Measurements from ENCODE around the gene CYP2C18. TPM values are rescaled to one million over a fixed set of nuclear protein-coding genes. Genes with fewer than 3 reads are reported as not detected.
"Not testable (repeated sequence)": the region's sequence is repeated elsewhere in the genome, so short reads cannot be mapped to it uniquely, and the experiment has no call there.

The CYP2C18 gene
- total RNA-seq, 1 donor from 2014 or later, result not detected

- no peak for DNase-seq (ENCODE audit: low read depth in 2 of 2)
Measured at GRCh38 chr10:94747137-94747536, 63.6 kb downstream of the CYP2C18 start.

GRCh38 chr10:94747838-94748237 is 64.3 kb downstream of the CYP2C18 start:
- DNase-seq (ENCODE audit: low read depth in 2 of 2), result no peak

GRCh38 chr10:94757916-94758315 is 74.4 kb downstream of the CYP2C18 start:
- DNase-seq (ENCODE audit: low read depth in 2 of 2), result no peak

- DNase-seq (ENCODE audit: low read depth in 2 of 2), result no peak
Measured at GRCh38 chr10:94760586-94761178, 77.2 kb downstream of the CYP2C18 start.

GRCh38 chr10:94762393-94762792 is 78.9 kb downstream of the CYP2C18 start, which contains the start of gene CYP2C19:
TSS of gene CYP2C19 (plus strand) at chr10:94762681. CDS start at chr10:94762706, 25 bp downstream.
- DNase-seq (ENCODE audit: low read depth in 2 of 2), result no peak

GRCh38 chr10:94775425-94775824 is 91.9 kb downstream of the CYP2C18 start:
- not testable (repeated sequence) for DNase-seq (ENCODE audit: low read depth in 2 of 2)

- DNase-seq (ENCODE audit: low read depth in 2 of 2), result no peak
Measured at GRCh38 chr10:94777886-94778458, 94.4 kb downstream of the CYP2C18 start.

- DNase-seq (ENCODE audit: low read depth in 2 of 2), result no peak
Measured at GRCh38 chr10:94780844-94781243, 97.3 kb downstream of the CYP2C18 start.

GRCh38 chr10:94784256-94784655 is 100.7 kb downstream of the CYP2C18 start:
- no peak for DNase-seq (ENCODE audit: low read depth in 2 of 2)

GRCh38 chr10:94785211-94785610 is 101.7 kb downstream of the CYP2C18 start:
- no peak for DNase-seq (ENCODE audit: low read depth in 2 of 2)

Other genes starting within 250 kb of the CYP2C18 start
- 8.9 and 14.8 TPM in 2 replicates for gene HELLS, start 137.9 kb upstream of the CYP2C18 start, total RNA-seq
- not detected in 2 replicates for gene CYP2C19, start 79.0 kb downstream of the CYP2C18 start, total RNA-seq